MCF 10A (cell line): ENCODE measurements around the gene PHC3. TPM values are rescaled to one million over a fixed set of nuclear protein-coding genes. Genes with fewer than 3 reads are reported as not detected.

Experiments
- BruUV-seq: library from RNA; stranded (reverse); fragments of 400-500 nt; replicated peaks from 2 replicates; lab custom pipeline; 2021; lab: Mats Ljungman, UMichigan
- CTCF ChIA-PET: fragments of 300-600 bp; sonication (Branson Sonifier 250); formaldehyde crosslinking; extraction: SDS; loops from one replicate; lab custom pipeline; 2021; ENCODE audit warnings: antibody characterized with exemption, inconsistent platforms; lab: Yijun Ruan, JAX
- POLR2A ChIA-PET: fragments of 300-600, 350-650 bp; sonication (Branson Sonifier 250); formaldehyde crosslinking; extraction: SDS; loops from one replicate; lab custom pipeline; 2020; ENCODE audit warnings: antibody characterized with exemption, inconsistent platforms; lab: Yijun Ruan, JAX
- DNase-seq: peaks from one replicate; pipeline ENCODE4 v3.0.0-alpha.2; 2018; ENCODE audit not compliant: unreplicated experiment
- H3K27ac Mint-ChIP-seq: one replicate; pipeline ENCODE4 v1.8.0; 2022; ENCODE audit warnings: mild to moderate bottlenecking, low read depth, mixed read lengths; ENCODE audit not compliant: unreplicated experiment
- H3K27me3 Mint-ChIP-seq: one replicate; pipeline ENCODE4 v1.8.0; 2022; ENCODE audit warnings: mixed read lengths; ENCODE audit not compliant: insufficient read depth, unreplicated experiment
- H3K36me3 Mint-ChIP-seq: one replicate; pipeline ENCODE4 v1.8.0; 2022; ENCODE audit warnings: mild to moderate bottlenecking, moderate library complexity, mixed read lengths; ENCODE audit not compliant: insufficient read depth, unreplicated experiment
- H3K4me1 Mint-ChIP-seq: one replicate; pipeline ENCODE4 v1.8.0; 2022; ENCODE audit warnings: mixed read lengths; ENCODE audit not compliant: insufficient read depth, unreplicated experiment
- H3K4me3 Mint-ChIP-seq: one replicate; pipeline ENCODE4 v1.8.0; 2022; ENCODE audit warnings: mild to moderate bottlenecking, moderate library complexity, mixed read lengths; ENCODE audit not compliant: unreplicated experiment
- H3K9me3 Mint-ChIP-seq: one replicate; pipeline ENCODE4 v1.8.0; 2022; ENCODE audit warnings: mixed read lengths; ENCODE audit not compliant: unreplicated experiment
- CTCF ChIP-seq: fragments of 200-600 bp; IDR thresholded peaks from one replicate; pipeline ENCODE4 v1.8.0; 2022; ENCODE audit warnings: antibody characterized with exemption, mild to moderate bottlenecking; ENCODE audit not compliant: unreplicated experiment
- intact Hi-C: fragments of 100-400 bp; cut with micrococcal nuclease; formaldehyde crosslinking; loops from 2 replicates; pipeline ENCODE4 v1.14.1; 2022
- total RNA-seq: library from RNA; stranded (reverse); gene quantifications from 2 replicates; pipeline ENCODE4 v1.2.3, GENCODE V29; 2022

PHC3 gene
- total RNA-seq, 1 experiment from 2014 or later = 54.3 TPM

GRCh38 chr3:170149016-170149415, 32.5 kb downstream of the PHC3 start:
- no peaks in the 10 kb centered on the region for H3K27me3 Mint-ChIP-seq
- no TSS peak for BruUV-seq
- intact Hi-C loops = no loop called here
- H3K36me3 Mint-ChIP-seq = peaks cover 65% of the 10 kb centered on the region
- POLR2A ChIA-PET = interaction anchor here (1.0 kb wide), 1 partner anchor 21 kb away, joined by 3 read pairs; no protein-coding TSS in a partner anchor
- no peak overlapping the region for H3K4me3 Mint-ChIP-seq
- no peak for DNase-seq
- CTCF ChIA-PET = interaction anchor here (0.6 to 1.2 kb wide), 2 partner anchors 262 to 389 kb away, joined by 3 read pairs; no protein-coding TSS in a partner anchor
- H3K27ac Mint-ChIP-seq = no peak overlapping the region
- no peak for TF ChIP-seq CTCF
- peaks cover 10% of the 10 kb centered on the region for H3K4me1 Mint-ChIP-seq
- no peaks in the 10 kb centered on the region for H3K9me3 Mint-ChIP-seq

GRCh38 chr3:170145278-170145677, 36.3 kb downstream of the PHC3 start:
- BruUV-seq = no TSS peak
- DNase-seq = no peak
- CTCF ChIA-PET = no interaction called here
- no peaks in the 10 kb centered on the region for H3K4me1 Mint-ChIP-seq
- H3K36me3 Mint-ChIP-seq = peaks cover 57% of the 10 kb centered on the region
- no peak overlapping the region for H3K27ac Mint-ChIP-seq
- POLR2A ChIA-PET = interaction anchor here (0.6 kb wide), 1 partner anchor 41 kb away, joined by 4 read pairs; no protein-coding TSS in a partner anchor
- intact Hi-C loops = no loop called here
- H3K4me3 Mint-ChIP-seq = no peak overlapping the region
- H3K9me3 Mint-ChIP-seq = no peaks in the 10 kb centered on the region
- no peak for TF ChIP-seq CTCF
- H3K27me3 Mint-ChIP-seq = no peaks in the 10 kb centered on the region

- intact Hi-C loops = no loop called here
- BruUV-seq = no TSS peak
- CTCF ChIA-PET = interaction anchor here (0.7 kb wide), 1 partner anchor 698 kb away, joined by 3 read pairs; no protein-coding TSS in a partner anchor
Measured at GRCh38 chr3:170144437-170144843, 37.1 kb downstream of the PHC3 start.

GRCh38 chr3:170142373-170142772, 39.2 kb downstream of the PHC3 start:
- intact Hi-C loops = no loop called here
- Mint-ChIP-seq H3K9me3 (no peaks in the 10 kb centered on the region), H3K27me3 (no peaks in the 10 kb centered on the region), H3K27ac (no peak overlapping the region), H3K4me3 (no peak overlapping the region), H3K36me3 (peaks cover 63% of the 10 kb centered on the region), H3K4me1 (no peaks in the 10 kb centered on the region)
- TF ChIP-seq CTCF = no peak
- ChIA-PET CTCF (interaction anchor here (0.6 to 0.9 kb wide), 4 partner anchors 13 to 106 kb away, joined by 3 to 4 read pairs (median 3); no protein-coding TSS in a partner anchor), POLR2A (interaction anchor here (0.8 to 1.8 kb wide), 2 partner anchors 10 to 14 kb away, joined by 4 to 7 read pairs; no protein-coding TSS in a partner anchor)
- DNase-seq = no peak
- no TSS peak for BruUV-seq

More at GRCh38 chr3:170144437-170144843, 37.1 kb downstream of the PHC3 start:
- no peak for TF ChIP-seq CTCF
- no peak overlapping the region for H3K4me3 Mint-ChIP-seq
- no peaks in the 10 kb centered on the region for H3K9me3 Mint-ChIP-seq
- POLR2A ChIA-PET = no interaction called here
- no peak overlapping the region for H3K27ac Mint-ChIP-seq
- peaks cover 63% of the 10 kb centered on the region for H3K36me3 Mint-ChIP-seq
- no peaks in the 10 kb centered on the region for H3K27me3 Mint-ChIP-seq
- no peak for DNase-seq
- H3K4me1 Mint-ChIP-seq = no peaks in the 10 kb centered on the region
